HCT116 (cell line): ENCODE measurements around the gene TMEM109. TPM values are rescaled to one million over a fixed set of nuclear protein-coding genes. Genes with fewer than 3 reads are reported as not detected.

Source experiments
- ATAC-seq: fragments of 200-7000 bp; cut with Tn5 transposase; 2 replicates; pipeline ENCODE4 v1.9.1; 2020; ENCODE audit warnings: mild to moderate bottlenecking, moderate library complexity
- BruUV-seq: library from RNA; stranded (reverse); fragments of 400-500 nt; replicated peaks from 2 replicates; lab custom pipeline; 2021; lab: Mats Ljungman, UMichigan
- CTCF ChIA-PET: fragments of 300-600 bp; sonication (Branson Sonifier 250); formaldehyde crosslinking; loops from one replicate; lab custom pipeline; 2021; ENCODE audit warnings: antibody characterized with exemption; lab: Charles Lee
- POLR2A ChIA-PET: fragments of 300-600, 350-600 bp; sonication (Branson Sonifier 250); formaldehyde crosslinking; loops from one replicate; lab custom pipeline; 2021; ENCODE audit warnings: antibody characterized with exemption; lab: Charles Lee
- RAD21 ChIA-PET, 2 experiments: fragments of 300-600 bp; sonication (Branson Sonifier 250); formaldehyde crosslinking; loops; one replicate each; lab custom pipeline; 2023; ENCODE audit warnings: low total read pairs in 2 of 2; ENCODE audit not compliant: uncharacterized antibody in 2 of 2, unreplicated experiment in 2 of 2, low non-redundant PET in 1 of 2; lab: Charles Lee
- DNase-seq: peaks from one replicate; pipeline ENCODE4 v3.0.0-alpha.2; 2010; ENCODE audit warnings: low read depth, low spot score
- H2AFZ ChIP-seq: fragments of 200-600 bp; shearing (Covaris generic), sonication (generic); 2 replicates; pipeline ENCODE4 v1.6.1; 2017; ENCODE audit warnings: low read depth, mixed run types, mixed read lengths, antibody characterized with exemption, low read length; ENCODE audit not compliant: poor library complexity, severe bottlenecking
- H3K27ac ChIP-seq: 2 replicates; pipeline ENCODE4 v1.5.1; 2012; ENCODE audit warnings: low read depth, low read length
- H3K27me3 ChIP-seq: fragments of 200-600 bp; sonication (generic); 2 replicates; pipeline ENCODE4 v1.6.1; 2016; ENCODE audit warnings: mixed run types, low read length, mixed read lengths; ENCODE audit not compliant: insufficient read depth
- H3K36me3 ChIP-seq, 2 experiments: fragments of 200-500 bp in 1 of 2; fragments of 200-600 bp in 1 of 2; sonication (Bioruptor generic) in 1 of 2; sonication (generic) in 1 of 2; 2 replicates each; pipeline versions ENCODE4 v1.5.1 to v1.6.1; 2014 to 2016; ENCODE audit warnings: low read length in 2 of 2, inconsistent platforms in 1 of 2, mixed read lengths in 1 of 2, mixed run types in 1 of 2; ENCODE audit not compliant: insufficient read depth in 2 of 2, control insufficient read depth in 1 of 2
- H3K4me1 ChIP-seq, 2 experiments: fragments of 200-600 bp in 1 of 2; sonication (generic) in 1 of 2; 2 replicates each; pipeline versions ENCODE4 v1.5.1 to v1.6.1; 2012 to 2017; ENCODE audit warnings: low read length in 2 of 2, inconsistent platforms in 1 of 2, mild to moderate bottlenecking in 1 of 2, mixed read lengths in 1 of 2, mixed run types in 1 of 2, moderate library complexity in 1 of 2; ENCODE audit not compliant: insufficient read depth in 2 of 2, control insufficient read depth in 1 of 2
- H3K4me2 ChIP-seq: fragments of 200-600 bp; sonication (generic); 2 replicates; pipeline ENCODE4 v1.6.1; 2017; ENCODE audit warnings: mixed run types, low read length, mixed read lengths
- H3K4me3 ChIP-seq, 2 experiments: fragments of 200-600 bp in 1 of 2; sonication (generic) in 1 of 2; replicated peaks in 1 of 2; 2 replicates each; pipeline ENCODE4 v1.5.1; 2011 to 2016; ENCODE audit warnings: low read length in 2 of 2, control low read depth in 1 of 2, low read depth in 1 of 2, mild to moderate bottlenecking in 1 of 2, mixed read lengths in 1 of 2, mixed run types in 1 of 2
- H3K79me2 ChIP-seq: fragments of 200-600 bp; sonication (generic); 2 replicates; pipeline ENCODE4 v1.6.1; 2017; ENCODE audit warnings: mild to moderate bottlenecking, mixed run types, low read length, moderate library complexity, mixed read lengths; ENCODE audit not compliant: insufficient read depth
- H3K9ac ChIP-seq: fragments of 200-600 bp; sonication (generic); 2 replicates; pipeline ENCODE4 v1.6.1; 2016; ENCODE audit warnings: low read length, mixed read lengths
- H3K9me2 ChIP-seq: fragments of 200-600 bp; sonication (generic), shearing (Covaris generic); 2 replicates; pipeline ENCODE4 v1.6.1; 2017; ENCODE audit warnings: mixed run types, mild to moderate bottlenecking, moderate library complexity; ENCODE audit not compliant: insufficient read depth
- H3K9me3 ChIP-seq, 2 experiments: fragments of 200-500 bp in 1 of 2; fragments of 200-600 bp in 1 of 2; sonication (Bioruptor generic) in 1 of 2; sonication (generic) in 1 of 2; 2 replicates each; pipeline ENCODE4 v1.6.1; 2014 to 2017; ENCODE audit warnings: low read length in 2 of 2, mixed read lengths in 2 of 2, inconsistent platforms in 1 of 2, low read depth in 1 of 2, mild to moderate bottlenecking in 1 of 2, mixed run types in 1 of 2, moderate library complexity in 1 of 2; ENCODE audit not compliant: control insufficient read depth in 1 of 2, insufficient read depth in 1 of 2
- H4K20me1 ChIP-seq: fragments of 200-600 bp; sonication (generic), shearing (Covaris generic); 2 replicates; pipeline ENCODE4 v1.6.1; 2017; ENCODE audit warnings: mixed run types, mild to moderate bottlenecking, moderate library complexity; ENCODE audit not compliant: insufficient read depth
- ATF3 ChIP-seq: IDR thresholded peaks from 2 replicates; pipeline ENCODE4 v1.6.1; 2012
- CEBPB ChIP-seq: IDR thresholded peaks from 2 replicates; pipeline ENCODE4 v1.6.1; 2012; ENCODE audit warnings: low read depth
- EGR1 ChIP-seq: IDR thresholded peaks from 2 replicates; pipeline ENCODE4 v1.6.1; 2012; ENCODE audit warnings: low read depth
- EZH2 ChIP-seq: fragments of 200-600 bp; sonication (generic); IDR thresholded peaks from 2 replicates; pipeline ENCODE4 v1.6.1; 2017; ENCODE audit warnings: antibody characterized with exemption, mixed run types
- MAX ChIP-seq: IDR thresholded peaks from 2 replicates; pipeline ENCODE4 v1.6.1; 2012
- POLR2AphosphoS5 ChIP-seq: IDR thresholded peaks from 2 replicates; pipeline ENCODE4 v1.6.1; 2011; ENCODE audit warnings: mild to moderate bottlenecking, low read depth, low read length, moderate library complexity
- SIN3A ChIP-seq: IDR thresholded peaks from 2 replicates; pipeline ENCODE4 v1.6.1; 2012; ENCODE audit warnings: low read depth
- YY1 ChIP-seq: IDR thresholded peaks from 2 replicates; pipeline ENCODE4 v1.6.1; 2011; ENCODE audit warnings: low read length, low read depth, moderate library complexity, mild to moderate bottlenecking; ENCODE audit not compliant: insufficient replicate concordance; ENCODE audit errors: extremely low read depth
- ZNF274 ChIP-seq: fragments of 200-500 bp; sonication (Bioruptor generic); IDR thresholded peaks from 2 replicates; pipeline ENCODE4 v1.6.1; 2014; ENCODE audit warnings: mild to moderate bottlenecking, low read depth, low read length, inconsistent platforms
- intact Hi-C: fragments of 100-400 bp; cut with micrococcal nuclease; formaldehyde crosslinking; loops from 2 replicates; pipeline ENCODE4 v1.10.0; 2022
- total RNA-seq: library from RNA; stranded (reverse); gene quantifications from one replicate; pipeline ENCODE4 v1.2.1, GENCODE V29; 2021; ENCODE audit not compliant: unreplicated experiment

Gene TMEM109
- total RNA-seq, 1 experiment from 2014 or later = 44.4 TPM

GRCh38 chr11:60874421-60875365, 39.3 kb upstream of the TMEM109 start:
- CTCF ChIA-PET = interaction anchor here (1.5 kb wide), 1 partner anchor 25 kb away, joined by 4 read pairs; no protein-coding TSS in a partner anchor
- no peak for TF ChIP-seq POLR2AphosphoS5
- TF ChIP-seq EZH2 = no peak
- no peak for TF ChIP-seq EGR1
- no peak for TF ChIP-seq ATF3
- no peak for TF ChIP-seq ZNF274
- no peak for TF ChIP-seq MAX
- no peak for TF ChIP-seq YY1
- TF ChIP-seq CEBPB = no peak
- TF ChIP-seq SIN3A = no peak
- intact Hi-C loops = no loop called here

More at GRCh38 chr11:60874421-60875365, 39.3 kb upstream of the TMEM109 start:
- no peak overlapping the region for H2AFZ ChIP-seq
- H3K4me2 ChIP-seq = no peak overlapping the region
- H3K9ac ChIP-seq = no peak overlapping the region
- no peak overlapping the region for H3K4me3 ChIP-seq
- no peaks in the 10 kb centered on the region for H3K9me3 ChIP-seq
- H3K27ac ChIP-seq = no peak overlapping the region
- peaks cover 0 to 5% of the 10 kb centered on the region in 2 experiments; a peak in 2 of 4 replicates for H3K36me3 ChIP-seq
- no peak for DNase-seq
- no peak for ATAC-seq
- ChIA-PET RAD21 (no interaction called here), POLR2A (no interaction called here)
- no peaks in the 10 kb centered on the region for H3K79me2 ChIP-seq
- H3K9me2 ChIP-seq = no peaks in the 10 kb centered on the region
- BruUV-seq = no TSS peak
- H4K20me1 ChIP-seq = no peaks in the 10 kb centered on the region
- H3K27me3 ChIP-seq = no peaks in the 10 kb centered on the region
- H3K4me1 ChIP-seq = peaks cover 0 to 4% of the 10 kb centered on the region in 2 experiments; a peak in 2 of 4 replicates
